CD4-positive, alpha-beta T cell treated with Interleukin-17A for 4 hours (primary cell): ENCODE data around the gene SLC7A8.
A peak's percentile ranks its signal among the peaks of the same experiment; 100 is the strongest.
"Not testable (repeated sequence)": the region's sequence is repeated elsewhere in the genome, so short reads cannot be mapped to it uniquely, and the experiment has no call there.

Experiments
- DNase-seq: peaks from one replicate; pipeline ENCODE4 v3.0.0-alpha.2; 2020; ENCODE audit warnings: mixed read lengths

The SLC7A8 gene

GRCh38 chr14:23113431-23114119 lies 69.9 kb downstream of the SLC7A8 start:
- no peak for DNase-seq

DNA sequence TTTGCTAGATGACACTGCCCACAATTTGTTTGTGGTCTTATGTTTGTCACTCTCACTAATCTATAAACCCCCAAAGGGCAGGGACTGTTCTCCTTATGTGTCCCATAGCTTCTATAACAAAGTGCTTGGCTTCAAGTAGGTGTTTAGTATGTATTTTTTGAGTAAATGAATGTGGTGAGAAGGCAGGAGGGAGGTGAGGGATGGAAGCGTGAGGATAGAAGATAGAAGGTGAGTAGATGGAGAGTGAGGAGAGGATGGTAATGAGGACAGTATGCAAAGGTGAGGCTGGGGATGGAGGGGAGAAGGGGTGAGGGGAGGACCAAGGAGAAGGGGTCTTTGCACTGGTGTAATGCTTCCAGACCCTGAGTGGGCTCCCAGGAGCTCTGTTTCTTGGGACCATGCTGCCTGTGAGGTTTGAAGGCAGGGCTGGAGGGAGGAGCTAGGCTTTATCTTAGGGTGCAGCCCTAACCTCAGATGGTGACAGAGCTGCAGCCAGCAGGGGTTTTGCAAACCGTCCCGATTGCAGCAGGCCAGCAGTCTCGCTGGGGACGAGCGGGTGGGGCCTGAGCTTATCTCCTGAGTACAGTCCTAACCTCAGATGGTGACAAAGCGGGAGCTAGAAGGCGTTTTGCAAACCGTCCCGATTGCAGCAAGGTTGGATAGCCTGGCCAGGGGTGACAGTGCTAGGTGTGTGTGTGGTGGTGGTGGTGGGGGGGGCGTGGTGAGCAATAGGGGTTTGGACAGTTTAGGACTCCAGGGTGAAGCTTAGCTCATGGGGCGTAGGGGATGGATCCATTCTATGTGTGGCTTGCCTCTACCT lies 70.9 kb downstream of the SLC7A8 start:
- no peak for DNase-seq

DNA sequence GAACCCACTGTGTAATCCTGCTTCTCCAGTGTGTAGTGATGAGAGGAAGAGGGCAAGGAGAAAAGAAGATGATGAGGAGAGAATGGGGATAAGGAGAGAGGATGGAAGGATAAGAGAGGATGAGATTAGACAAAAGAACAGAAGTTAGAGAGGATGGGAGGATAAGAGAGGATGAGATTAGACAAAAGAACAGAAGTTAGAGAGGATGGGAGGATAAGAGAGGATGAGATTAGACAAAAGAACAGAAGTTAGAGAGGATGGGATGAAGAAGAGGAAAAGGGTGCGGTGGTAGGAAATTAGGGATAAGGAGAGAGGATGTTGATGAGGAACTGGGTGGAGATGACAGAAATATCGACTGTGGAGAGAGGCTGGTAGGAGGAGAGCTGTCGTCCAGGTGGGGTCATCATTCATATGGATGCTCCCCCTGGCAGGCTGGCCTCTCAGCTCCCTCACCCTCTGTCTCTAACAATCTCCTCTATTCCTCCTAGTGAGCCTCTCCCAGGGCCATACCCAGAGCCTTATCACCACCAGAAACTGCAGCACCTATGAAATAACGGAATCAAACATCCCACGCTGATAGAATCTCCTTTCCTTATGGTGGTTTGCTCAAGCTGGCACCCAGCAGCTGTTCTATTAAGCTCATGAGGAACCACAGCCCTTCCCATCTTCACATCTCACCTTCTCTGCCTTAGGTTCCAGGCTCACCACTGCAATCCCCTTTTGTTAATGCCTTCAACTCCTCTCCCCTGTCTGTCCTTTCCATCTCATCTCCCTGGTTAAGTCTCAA lies 72.7 kb downstream of the SLC7A8 start:
- DNase-seq, result no peak

DNA sequence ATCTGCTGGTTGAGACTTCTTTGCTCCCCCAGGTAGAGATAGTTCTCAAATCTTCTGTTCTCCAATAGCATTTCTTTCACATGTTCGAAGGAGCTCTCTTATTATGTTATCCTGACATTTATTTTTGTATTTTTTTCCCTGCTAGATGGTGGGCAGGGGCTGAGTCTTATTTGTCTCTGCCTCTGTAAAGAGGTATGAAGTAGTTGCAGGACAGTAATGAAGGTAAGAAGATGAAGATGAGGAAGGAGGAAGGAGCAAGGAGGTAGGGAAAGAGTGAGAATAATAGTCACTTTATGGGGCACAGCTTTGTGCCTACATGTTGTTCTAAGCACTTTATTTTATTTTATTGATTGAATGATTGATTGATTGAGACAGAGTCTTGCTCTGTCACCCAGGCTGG lies 73.7 kb downstream of the SLC7A8 start:
- no peak for DNase-seq

DNA sequence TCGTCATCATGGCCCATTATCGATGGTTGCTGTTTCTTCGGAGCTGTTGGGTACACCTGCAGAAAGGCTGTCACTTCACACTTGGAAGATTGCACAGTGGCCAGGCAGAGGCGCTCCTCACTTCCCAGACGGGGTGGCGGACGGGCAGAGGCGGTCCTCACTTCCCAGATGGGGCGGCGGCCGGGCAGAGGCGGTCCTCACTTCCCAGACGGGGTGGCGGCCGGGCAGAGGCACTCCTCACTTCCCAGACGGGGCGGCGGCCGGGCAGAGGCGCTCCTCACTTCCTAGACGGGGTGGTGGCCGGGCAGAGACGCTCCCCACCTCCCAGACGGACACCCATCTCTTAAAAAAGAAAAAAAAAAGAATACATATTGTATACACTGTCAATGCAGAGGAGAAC lies 75.3 kb downstream of the SLC7A8 start:
- DNase-seq, result not testable (repeated sequence)

GRCh38 chr14:23107620-23108019 lies 75.8 kb downstream of the SLC7A8 start:
- DNase-seq, result not testable (repeated sequence)

DNA sequence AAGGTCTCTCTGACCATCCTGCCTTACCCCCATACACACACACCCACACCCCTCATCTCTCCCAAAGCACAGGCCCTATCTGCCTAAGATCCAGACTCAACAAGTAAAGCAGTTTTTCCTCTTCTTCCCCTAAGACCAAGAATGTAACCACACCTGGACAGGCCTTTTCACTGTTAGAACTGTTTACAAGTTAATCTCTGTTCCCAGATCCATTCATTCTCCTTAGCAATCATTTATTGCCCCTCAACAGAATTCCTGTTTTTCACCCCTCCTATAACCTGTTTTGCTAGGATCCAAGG lies 76.8 kb downstream of the SLC7A8 start:
- no peak for DNase-seq

DNA sequence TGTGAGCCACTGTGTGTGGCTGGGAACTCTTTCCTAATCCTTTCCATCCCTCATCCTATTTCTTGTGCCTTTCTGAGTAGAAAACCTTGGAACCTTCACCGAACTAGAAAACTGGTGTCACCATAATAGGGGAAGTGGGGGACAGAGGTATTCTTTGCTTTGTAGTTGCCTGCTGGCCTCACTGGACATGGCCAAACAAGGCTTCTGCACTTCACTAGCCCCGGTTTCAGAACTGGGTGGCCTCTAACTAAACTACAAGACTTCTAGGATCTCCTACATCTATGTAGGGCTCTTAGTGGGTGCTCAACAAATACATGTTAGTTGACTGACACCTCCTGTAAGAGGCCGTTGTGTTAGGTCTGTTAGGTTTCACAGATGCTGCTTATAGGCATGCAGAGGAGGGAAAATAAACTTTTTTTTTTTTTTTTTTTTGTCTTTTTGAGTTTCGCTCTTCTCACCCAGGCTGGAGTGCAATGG lies 78.1 kb downstream of the SLC7A8 start:
- no peak for DNase-seq

- no peak for DNase-seq
Measured at GRCh38 chr14:23104591-23105347, 78.7 kb downstream of the SLC7A8 start, which contains the start of gene CIROP. Gene CIROP, minus strand, starts transcription at chr14:23104989. Its CDS starts 69 bp downstream, at chr14:23104920.

DNA sequence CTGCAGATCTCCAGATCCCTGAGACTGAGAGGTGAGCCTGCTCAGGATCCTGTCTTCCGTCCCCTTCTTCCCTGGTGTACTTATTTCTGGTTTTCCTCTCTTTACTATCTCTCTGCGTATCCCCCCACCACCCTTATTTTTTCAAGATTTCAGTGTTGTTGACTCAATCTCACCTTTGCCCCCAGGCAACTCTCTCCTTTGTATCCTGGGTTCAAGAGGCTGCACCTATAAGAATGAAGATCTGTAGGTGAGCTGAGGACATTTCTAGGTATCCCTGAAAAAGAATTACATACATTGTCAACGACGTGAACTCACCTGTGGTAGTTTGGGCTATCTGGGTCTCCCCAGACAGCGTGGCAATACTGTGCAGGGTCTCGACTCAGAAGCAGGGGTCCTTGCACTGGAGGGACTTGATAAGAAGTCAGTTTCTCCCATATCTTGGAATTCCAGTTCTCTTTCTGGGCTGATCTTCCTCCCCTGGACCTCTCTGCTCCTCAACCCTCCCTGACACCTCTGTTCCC lies 79.3 kb downstream of the SLC7A8 start:
- DNase-seq, result no peak

- no peak for DNase-seq
Measured at GRCh38 chr14:23103581-23103980, 79.9 kb downstream of the SLC7A8 start.

GRCh38 chr14:23102801-23103200 lies 80.7 kb downstream of the SLC7A8 start:
- DNase-seq, result no peak

- no peak for DNase-seq
Measured at GRCh38 chr14:23101986-23102625, 81.4 kb downstream of the SLC7A8 start.

- no peak for DNase-seq
Measured at GRCh38 chr14:23101213-23101970, 82.1 kb downstream of the SLC7A8 start.

DNA sequence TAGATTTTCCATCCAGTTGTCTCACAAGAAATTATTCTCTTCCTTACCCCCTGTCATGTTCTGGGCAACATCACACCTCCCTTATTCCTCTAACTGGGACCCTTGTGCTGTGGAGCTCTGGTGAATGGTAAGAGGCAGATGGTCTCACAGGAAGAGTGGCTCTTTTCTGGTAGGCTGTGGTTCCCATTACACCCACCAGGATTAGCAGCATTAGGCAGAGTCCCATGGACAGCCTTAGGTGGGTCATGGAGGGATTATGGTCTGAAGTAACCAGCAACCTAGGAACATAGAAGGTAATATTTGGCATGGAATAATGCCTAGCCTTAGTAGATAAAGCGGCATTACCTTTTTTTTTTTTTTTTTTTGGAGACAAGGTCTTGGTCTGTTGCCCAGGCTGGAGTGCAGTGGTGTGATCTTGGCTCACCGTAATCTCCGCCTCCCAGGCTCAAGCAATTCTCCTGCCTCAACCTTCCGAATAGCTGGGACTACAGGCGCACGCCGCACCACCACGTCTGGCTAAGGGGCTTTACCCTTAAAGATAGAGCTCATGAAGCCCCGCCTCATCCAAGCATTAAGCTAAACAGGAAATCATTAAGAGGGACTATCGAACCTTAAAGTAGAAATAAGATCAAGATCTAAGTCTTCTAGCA lies 84.1 kb downstream of the SLC7A8 start:
- no peak for DNase-seq

DNA sequence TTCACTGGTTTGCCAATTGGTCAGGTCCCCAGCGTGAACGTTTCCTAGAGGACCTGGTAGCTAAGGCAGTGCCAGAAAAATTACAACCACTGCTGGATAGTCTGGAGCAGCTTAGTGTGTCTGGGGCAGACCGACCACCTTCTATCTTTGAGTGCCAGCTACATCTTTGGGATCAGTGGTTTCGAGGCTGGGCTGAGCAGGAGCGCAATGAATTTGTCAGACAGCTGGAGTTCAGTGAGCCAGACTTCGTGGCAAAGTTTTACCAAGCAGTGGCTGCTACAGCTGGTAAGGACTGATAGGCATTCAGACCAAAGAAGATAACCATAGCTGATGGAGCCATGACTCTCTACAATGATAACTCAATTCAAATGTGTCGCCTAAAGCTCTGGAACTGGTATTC lies 85.7 kb downstream of the SLC7A8 start:
- no peak for DNase-seq

DNA sequence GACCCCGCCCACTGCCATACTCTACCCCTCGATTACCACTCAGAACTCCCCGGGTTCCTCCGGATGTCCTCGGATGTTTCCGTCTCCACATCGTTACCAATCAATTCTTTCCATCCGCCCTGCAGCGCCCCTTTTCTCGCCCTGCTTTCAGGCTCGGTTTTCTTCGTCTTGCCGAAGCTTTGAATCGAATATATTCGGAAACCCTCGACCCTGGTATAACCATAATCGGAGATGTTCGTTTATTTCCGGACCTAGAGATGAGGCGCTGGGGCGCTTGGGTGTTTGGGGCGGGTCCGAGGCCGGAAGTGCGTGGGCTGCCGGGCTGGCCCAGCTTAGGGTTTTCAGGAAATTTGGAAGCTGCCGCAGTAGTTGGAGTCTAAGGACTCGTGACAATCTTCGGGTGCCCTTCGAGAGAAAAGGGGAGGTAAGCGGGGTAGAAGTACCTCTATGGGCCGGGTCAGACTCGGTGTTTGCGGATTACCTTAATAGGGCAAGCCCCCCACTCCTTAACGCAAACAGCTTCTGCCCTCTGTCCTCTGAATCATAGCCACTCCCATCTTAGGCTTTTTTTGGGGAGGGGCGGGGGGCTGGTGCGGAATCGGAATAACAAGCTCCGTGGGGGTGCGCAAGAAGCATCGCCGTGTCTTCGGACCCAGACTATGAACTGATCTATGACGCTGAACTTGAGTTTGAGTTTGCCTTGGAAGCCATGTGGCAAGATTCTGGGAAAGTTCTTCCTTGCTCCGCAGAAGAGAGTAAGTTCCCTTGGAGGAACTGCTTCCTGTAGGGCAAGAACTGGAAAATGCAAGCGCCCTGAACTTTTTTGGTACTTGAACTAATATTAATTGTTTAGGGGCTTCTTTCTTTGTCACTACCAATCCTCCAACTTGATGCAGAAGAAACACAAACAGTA lies 88.0 kb downstream of the SLC7A8 start, which contains the start of gene C14orf119:
C14orf119 (plus strand) TSS at position 310 of the 913 bp plus-strand sequence. CDS start 2,154 bp downstream, outside the sequence.
- DNase-seq, result peak; percentile 99

GRCh38 chr14:23094666-23095195 lies 88.7 kb downstream of the SLC7A8 start, which contains the start of gene ACIN1:
Gene ACIN1, minus strand, starts transcription at chr14:23095136. Its CDS starts 24 bp downstream, at chr14:23095112.
- peak; percentile 75 for DNase-seq
